UCSD-AML1 (cell line): Measurements from ENCODE around the gene ABCF1.
"Not testable (repeated sequence)": the region's sequence is repeated elsewhere in the genome, so short reads cannot be mapped to it uniquely, and the experiment has no call there.

Experiments
- DNase-seq: peaks from one replicate; lab custom pipeline; 2025; ENCODE audit not compliant: unreplicated experiment; lab: John Stamatoyannopoulos, UW

Gene ABCF1

DNA sequence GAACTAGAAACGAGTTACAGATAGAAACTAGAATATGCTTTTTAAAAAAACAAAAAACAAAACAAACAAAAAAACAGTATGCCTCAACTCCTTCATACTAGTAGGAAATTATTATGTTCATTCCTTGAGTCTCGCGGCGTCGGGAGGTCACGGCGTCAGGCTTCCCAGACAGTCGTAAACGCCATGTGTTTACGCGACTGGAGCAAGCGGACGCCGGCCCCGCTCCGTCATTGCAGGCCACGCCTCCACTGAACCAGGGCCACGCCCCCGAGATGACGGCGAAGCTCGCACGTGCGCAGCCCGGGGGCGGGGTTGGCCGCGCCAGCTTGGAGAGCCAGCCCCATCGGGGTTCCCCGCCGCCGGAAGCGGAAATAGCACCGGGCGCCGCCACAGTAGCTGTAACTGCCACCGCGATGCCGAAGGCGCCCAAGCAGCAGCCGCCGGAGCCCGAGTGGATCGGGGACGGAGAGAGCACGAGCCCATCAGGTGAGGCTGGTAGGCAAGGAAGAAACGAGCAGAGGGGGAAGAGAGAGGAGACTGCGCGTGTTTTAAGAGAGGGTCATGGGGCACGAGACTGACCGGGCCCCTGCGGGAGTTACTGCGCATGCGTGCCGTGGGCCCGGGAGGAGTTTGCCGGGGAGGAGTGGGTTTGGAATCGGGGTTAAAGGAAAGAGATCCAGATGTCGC, at the start of gene ABCF1:
TSS of gene ABCF1 (plus strand) at position 368 of the 687 bp plus-strand sequence. CDS start at position 414, 46 bp downstream.
- peak; percentile 99 for DNase-seq

- not testable (repeated sequence) for DNase-seq
Observed at GRCh38 chr6:30521952-30522351, 49.3 kb upstream of the ABCF1 start.

- not testable (repeated sequence) for DNase-seq
Observed at GRCh38 chr6:30526444-30526843, 44.8 kb upstream of the ABCF1 start.

- not testable (repeated sequence) for DNase-seq
Observed at GRCh38 chr6:30529349-30529875, 41.8 kb upstream of the ABCF1 start.

DNA sequence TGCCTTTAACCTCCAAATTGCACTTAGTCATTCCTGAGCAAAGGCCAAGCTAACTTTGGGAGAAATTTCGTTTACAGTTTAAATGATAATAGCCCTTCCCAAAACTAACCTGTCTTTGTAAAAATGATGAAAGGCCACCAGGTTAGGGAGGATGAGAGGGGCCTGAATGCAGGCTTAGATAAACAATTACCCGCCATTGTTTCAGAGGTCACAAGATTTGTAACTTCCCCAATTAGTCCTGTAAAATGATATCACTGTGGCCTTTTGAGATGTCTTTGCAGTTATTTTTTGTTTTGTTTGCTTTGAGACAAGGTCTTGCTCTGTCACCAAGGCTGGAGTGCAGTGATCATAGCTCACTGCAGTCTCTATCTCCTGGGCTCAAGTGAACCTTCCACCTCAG, 41.2 kb upstream of the ABCF1 start:
- no peak for DNase-seq

DNA sequence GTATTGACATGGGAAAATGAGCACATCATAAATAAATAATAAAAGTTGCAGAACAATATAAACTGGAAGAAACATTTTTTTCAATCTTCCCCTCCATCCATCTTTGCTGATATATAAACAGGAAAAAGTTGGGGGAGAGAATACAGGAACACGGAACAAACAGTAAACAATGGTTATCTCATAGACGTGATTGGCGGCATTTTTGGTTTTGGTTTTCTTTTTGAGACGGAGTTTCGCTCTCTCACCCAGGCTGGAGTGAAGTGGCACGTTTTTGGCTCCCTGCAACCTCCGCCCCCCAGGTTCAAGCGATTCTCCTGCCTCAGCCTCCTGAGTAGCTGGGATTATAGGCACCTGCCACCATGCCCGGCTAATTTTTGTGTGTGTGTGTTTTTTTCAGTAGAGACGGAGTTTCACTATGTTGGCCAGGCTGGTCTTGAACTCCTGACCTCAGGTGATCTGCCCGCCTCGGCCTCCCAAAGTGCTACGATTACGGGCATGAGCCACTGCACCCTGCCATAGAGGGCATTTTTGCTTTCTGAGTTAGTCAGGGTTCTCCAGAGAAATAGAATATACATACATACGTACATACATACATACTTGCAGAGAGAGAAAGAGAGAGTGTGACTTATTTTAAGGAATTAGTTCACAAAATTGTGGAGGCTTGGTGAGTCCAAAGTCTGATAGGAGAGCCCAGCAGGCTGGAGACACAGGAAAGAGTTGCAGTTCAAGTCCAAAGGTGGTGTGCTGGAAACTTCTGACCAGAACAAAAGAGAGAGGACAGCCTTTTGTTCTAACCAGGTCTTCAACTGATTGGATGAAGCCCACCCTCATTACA, 37.6 kb upstream of the ABCF1 start:
- no peak for DNase-seq

GRCh38 chr6:30537931-30538330, 33.3 kb upstream of the ABCF1 start:
- no peak for DNase-seq

- peak; percentile 72 for DNase-seq
Observed at GRCh38 chr6:30541515-30542403, 29.5 kb upstream of the ABCF1 start.

- DNase-seq = no peak
Observed at GRCh38 chr6:30542404-30542725, 28.9 kb upstream of the ABCF1 start.

GRCh38 chr6:30542915-30543314, 28.3 kb upstream of the ABCF1 start:
- DNase-seq = no peak

DNA sequence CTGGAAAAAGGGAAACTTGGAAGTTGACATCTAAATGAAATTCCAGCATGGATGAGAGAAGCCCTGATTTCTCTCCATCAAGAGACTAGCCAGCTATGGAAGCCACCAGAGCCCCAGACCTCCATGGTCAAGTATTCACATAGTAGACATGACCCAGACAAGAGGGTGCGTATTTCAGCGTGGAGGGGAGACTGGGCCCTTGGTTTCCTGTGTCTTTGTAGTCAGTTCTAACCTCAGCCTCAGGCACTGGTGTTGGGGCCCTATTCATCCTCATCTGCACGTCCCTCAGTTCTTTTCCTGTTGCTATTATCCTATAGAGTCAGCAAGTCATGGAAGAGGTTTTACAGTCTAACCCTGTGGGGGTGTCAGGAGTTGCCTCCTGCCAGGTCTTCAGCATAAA, 27.4 kb upstream of the ABCF1 start:
- DNase-seq = no peak

GRCh38 chr6:30544666-30545272, 26.5 kb upstream of the ABCF1 start:
- DNase-seq = no peak

DNA sequence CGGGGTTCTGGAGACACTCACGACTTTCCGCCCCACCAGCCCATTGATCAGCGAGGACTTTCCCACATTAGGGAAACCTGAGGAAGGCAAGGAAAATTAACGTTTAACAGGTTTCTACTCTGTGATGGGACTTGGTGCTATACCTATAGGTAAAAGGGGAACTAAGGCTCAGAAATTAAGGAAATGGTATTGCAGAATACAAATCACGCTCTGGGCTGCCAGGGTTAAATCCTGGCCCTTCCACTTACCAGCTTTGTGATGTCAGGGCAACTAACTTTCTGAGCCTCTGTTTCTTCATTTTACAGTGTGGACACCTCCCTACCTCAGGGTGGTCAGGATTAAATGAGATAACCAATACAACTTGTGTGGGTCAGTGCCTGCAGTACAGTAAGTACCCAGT, 23.8 kb upstream of the ABCF1 start:
- no peak for DNase-seq

DNA sequence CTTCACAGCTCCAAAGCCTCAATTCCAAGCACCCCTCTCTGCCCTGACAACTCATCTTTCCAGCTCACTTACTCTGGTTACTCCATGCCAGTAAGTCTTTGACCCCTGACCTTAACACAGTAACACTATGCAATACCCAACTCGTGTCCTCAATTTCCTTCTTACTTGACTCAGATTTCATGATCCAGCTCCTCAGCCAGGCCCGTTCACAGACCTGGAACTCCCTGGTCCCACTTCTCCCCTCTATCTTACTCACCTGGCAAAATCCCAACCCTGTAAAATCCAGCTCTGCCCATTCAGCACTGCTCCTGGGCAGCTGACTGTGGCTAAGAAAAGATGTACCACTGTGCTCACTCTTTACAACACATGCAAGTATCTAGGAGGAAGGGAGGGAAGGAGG, 22.9 kb upstream of the ABCF1 start:
- no peak for DNase-seq

GRCh38 chr6:30554404-30554803, 16.8 kb upstream of the ABCF1 start:
- DNase-seq = no peak

GRCh38 chr6:30554962-30555815, 16.1 kb upstream of the ABCF1 start:
- DNase-seq = no peak

- no peak for DNase-seq
Observed at GRCh38 chr6:30555816-30556065, 15.5 kb upstream of the ABCF1 start.

- peak; percentile 89 for DNase-seq
Observed at GRCh38 chr6:30556066-30556905, 15.0 kb upstream of the ABCF1 start, which contains the start of gene GNL1. GNL1 (minus strand) TSS chr6:30556489; CDS start chr6:30556203, 286 bp downstream.
